ENCODE data around the gene OPHN1. TPM values are rescaled to one million over a fixed set of nuclear protein-coding genes. Genes with fewer than 3 reads are reported as not detected.
"Not testable (repeated sequence)": the region's sequence is repeated elsewhere in the genome, so short reads cannot be mapped to it uniquely, and the experiment has no call there.

OPHN1 gene
- total RNA-seq, 1 donor from 2014 or later: 6.1 TPM

DNA sequence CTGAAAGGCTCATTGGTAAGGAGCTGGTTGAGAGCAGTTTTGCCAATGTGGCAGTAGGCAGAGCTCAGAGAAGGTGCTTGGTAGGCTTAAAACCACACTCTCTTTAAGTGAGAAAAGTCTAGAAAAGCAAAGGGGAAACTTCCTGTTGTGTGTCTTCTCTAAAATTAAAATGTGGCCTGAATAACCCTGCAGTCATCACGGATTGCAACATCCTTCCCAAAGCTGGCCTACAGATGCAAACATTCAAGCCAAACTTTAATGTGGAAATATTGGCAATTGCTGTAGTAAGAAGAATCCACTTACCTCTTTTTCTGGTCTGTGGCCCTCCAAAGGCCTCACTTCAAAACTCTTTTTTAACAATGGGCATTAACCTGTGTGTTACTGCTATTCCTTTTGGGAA, 348.5 kb downstream of the OPHN1 start:
- DNase-seq (ENCODE audit: extremely low read depth, low read depth, low spot score): no peak

DNA sequence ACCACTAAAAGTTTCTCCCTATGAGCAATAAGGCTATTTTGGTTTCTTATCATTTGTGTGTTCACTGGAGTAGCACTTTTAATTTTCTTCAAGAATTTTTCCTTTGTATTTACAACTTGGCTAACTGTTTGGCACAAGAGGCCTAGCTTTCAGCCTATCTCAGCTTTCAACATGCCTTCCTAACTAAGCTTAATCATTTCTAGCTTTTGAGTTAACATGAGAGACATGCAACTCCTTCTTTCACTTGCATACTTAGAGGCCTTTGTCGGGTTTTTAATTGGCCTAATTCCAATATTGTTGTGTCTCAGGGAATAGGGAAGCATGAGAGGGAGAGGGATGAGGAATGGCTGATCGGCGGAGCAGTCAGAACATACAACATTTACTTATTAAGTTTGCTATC, 349.8 kb downstream of the OPHN1 start:
- no peak for DNase-seq (ENCODE audit: extremely low read depth, low read depth, low spot score)

DNA sequence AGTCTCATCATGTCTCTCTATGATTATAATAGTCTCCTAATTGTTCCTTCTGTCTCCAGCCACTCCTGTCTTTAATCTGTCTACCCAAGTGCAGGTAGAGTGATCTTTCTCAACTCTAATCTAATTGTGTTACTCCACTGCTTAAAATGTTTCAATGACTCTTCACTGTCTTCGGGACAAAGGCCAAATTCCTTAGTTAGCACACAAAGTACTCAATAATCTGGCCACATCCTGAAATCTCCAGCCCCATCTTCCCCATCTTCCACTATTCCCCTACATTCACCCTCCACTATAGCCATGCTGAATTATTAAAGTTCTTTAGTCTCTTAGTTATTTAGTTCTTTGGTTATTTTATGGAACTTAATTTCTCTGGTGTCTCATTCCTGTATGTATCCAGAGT, 353.3 kb downstream of the OPHN1 start:
- no peak for DNase-seq (ENCODE audit: extremely low read depth, low read depth, low spot score)

DNA sequence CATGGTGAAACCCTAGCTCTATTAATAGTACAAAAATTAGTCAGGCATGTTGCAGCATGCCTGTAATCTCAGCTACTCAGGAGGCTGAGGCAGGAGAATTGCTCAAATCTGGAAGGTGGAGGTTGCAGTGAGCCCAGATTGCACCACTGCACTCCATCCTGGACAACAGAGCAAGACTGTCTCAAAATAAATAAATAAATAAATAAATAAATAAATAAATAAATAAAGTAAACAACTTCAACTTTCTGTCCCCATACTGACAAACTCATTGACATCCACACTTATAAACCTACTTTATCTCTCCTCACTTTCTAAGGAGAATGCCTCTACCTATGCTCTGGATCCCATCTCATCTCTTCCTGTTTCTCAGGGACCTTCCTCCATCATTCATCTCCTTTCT, 354.5 kb downstream of the OPHN1 start:
- not testable (repeated sequence) for DNase-seq (ENCODE audit: extremely low read depth, low read depth, low spot score)

DNA sequence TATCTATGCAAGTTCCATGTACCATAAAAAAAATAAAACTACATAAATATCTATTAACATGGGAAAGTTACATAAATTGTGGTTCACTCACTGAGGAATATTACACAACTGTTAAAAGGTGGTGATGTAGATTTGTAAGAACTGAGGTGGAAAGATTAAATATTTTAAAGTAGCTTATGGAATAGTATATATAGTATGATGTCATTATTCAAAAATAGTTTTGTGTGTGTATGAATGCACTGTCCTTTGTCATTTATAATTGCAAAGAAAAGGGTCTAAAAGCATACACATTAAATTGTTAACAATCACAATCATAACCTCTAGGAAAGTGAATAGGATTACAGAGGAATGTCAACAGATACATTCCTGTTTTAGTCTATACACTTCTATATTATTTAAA, 355.9 kb downstream of the OPHN1 start:
- DNase-seq (ENCODE audit: extremely low read depth, low read depth, low spot score): no peak

DNA sequence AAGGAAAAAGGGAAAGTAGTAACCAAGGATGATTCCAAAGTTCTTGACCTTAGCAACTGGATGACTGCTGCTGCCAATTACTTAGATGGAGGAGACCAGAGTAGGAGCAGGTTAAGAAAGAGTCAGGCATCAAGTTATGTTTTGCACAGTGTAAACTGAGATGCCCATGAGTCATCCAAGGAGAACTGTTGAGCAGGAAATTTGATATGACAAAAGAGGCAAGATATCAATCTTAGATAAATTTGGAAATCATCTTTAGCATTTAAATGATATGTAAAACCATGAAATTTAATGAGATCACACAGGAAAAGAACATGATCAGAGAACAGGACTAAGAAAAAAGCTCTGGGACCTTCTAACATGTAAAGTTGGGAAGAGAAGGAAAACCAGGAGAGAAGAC, 361.3 kb downstream of the OPHN1 start:
- no peak for DNase-seq (ENCODE audit: extremely low read depth, low read depth, low spot score)

DNA sequence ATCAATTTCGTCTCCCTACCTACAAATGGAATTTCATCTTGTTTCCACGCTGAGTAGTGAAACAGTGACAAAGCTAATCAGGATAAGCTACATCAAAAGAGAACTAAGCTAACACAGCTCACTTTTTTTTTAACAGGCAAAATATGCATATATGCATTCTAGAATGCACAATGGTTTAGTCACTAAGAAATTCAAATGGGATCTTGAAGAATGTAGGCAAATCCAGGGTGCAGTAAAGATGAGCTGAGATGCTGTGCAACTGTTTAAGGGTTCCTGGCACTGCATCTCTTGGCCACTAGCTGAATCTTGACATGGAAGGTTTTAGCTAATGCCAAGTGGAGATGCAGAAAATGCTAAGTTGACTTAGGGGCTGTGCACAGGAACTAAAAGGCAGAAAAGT, 363.2 kb downstream of the OPHN1 start:
- DNase-seq (ENCODE audit: extremely low read depth, low read depth, low spot score): not testable (repeated sequence)

DNA sequence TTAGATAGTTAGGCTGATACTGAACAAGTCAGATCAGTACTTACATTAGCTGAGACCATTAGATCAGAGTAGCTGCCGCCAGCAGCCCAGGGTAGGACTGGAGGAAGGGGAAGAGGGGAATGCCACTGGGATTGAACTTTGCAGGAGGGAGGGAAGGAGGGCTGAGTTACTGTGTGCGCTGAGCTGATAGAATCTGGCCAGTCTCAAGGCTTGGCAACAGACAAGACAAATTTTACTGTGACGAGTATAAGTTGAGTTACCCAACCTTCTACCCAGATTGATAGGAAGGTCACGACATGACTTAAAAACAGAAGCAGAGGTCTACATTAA, 372.1 kb downstream of the OPHN1 start:
- no peak for DNase-seq (ENCODE audit: extremely low read depth, low read depth, low spot score)

DNA sequence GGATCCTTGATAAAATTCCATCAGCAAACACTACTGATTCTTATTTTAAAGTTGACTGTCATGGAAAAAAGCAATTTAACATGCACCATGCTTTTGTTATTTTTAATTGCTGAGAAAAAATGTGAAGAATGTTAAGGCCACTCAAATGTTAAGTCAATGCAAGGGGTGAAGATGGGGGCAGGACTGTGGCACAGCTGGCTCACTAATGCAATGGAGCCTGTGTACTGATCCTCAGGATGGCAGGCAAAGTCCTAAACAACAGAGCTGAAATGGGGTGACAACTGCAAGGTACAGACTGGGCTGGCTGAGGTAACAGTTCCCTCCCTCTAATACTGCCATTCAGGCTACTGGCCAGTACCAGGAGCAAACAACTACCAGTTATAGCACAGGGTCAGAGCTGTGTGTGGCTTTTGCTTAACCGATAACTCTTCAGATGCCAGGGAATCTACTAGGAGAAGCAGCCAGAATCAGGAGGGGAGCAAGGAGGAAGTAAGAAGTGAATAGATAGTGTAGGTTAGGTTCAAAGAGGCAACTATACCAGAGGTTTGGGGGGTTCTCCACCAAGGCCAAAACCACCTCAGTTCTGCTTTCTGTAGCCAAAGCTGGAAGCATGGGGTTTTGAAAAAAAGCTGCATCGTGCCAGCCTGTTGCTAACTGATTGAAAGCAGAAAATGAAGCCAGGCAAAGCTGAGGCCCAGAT, 372.6 kb downstream of the OPHN1 start:
- DNase-seq (ENCODE audit: extremely low read depth, low read depth, low spot score): no peak

DNA sequence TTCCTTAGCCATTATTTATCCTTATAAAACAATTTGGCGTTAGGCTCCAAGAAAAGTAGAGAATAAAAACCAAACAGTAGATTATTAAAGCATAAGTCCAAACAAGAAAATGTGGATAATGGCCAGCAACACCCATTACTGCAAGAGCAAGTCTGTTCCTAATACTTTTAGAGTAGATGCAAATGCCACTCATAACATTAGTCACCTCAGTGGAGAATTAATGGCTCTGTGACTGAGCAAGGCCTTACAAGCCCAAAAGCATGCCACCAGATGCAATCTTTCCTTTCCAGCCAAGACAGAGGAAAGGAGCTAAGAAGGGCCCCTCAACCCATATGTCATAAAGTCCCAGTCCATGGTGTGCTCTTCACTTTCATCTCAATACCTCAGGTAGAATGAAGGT, 373.8 kb downstream of the OPHN1 start:
- no peak for DNase-seq (ENCODE audit: extremely low read depth, low read depth, low spot score)

DNA sequence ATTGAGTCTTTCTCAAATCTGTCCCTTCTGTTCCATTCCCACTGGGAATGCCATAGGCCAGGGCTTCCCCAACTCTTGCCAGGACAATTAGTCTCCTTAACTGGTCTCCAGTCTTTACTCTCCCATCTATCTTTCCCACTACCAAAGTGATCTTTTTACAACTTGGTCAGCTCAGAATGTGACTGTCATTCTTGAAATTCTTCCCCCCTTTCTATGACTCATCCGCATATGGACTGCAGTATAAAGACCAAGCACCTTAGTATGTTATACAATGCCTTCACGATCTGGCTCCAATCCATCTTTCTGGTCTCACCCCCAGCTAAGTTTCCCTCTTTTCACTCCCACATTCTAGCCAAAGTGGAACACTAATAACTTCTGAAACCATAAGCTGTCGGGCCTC, 383.8 kb downstream of the OPHN1 start:
- DNase-seq (ENCODE audit: extremely low read depth, low read depth, low spot score): no peak

DNA sequence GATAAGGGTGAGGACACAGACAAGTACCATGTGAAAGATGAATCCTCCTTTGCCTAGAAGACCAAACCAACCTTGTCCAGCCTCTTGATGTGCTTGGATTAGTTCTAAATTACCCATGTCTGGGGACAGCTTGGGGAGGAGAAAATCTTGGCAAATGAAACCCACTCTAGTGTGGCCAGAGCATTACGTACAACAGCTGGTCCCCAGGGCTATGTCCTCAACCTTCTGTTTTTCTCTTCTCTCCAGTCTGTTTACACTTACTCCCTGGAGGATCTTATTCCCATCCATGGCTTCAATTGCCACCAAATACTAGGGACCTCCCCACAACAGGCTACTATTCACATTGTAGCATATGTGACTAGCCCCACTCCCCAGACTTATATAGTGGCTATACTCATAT, 384.5 kb downstream of the OPHN1 start:
- DNase-seq (ENCODE audit: extremely low read depth, low read depth, low spot score): no peak

DNA sequence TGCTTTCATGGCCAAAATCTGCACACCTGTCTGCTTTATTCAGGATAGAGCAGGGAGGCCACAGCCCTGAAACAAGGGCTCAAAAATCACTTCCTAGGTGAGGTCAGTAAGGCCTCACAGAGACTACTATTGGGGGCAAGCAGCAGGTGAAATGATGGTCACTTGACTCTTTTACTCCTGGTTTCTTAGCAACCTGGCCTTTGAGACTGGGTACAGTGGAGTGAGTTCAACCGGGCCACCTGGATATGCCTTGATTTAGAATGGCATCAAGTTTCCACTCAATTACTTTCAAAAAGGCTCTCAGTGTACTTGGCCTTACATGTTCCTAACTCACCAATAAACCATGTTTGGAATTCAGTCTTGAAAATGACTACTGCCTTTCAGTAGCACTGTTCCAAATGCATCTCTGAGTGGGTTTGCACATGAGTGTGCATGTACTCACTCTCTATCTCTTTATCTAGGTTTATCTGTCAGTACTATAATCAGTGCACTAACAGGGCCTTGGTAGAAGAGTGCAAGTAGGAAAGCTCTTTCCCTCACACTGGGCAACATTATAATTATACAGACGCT, 388.2 kb downstream of the OPHN1 start:
- DNase-seq (ENCODE audit: extremely low read depth, low read depth, low spot score): no peak

DNA sequence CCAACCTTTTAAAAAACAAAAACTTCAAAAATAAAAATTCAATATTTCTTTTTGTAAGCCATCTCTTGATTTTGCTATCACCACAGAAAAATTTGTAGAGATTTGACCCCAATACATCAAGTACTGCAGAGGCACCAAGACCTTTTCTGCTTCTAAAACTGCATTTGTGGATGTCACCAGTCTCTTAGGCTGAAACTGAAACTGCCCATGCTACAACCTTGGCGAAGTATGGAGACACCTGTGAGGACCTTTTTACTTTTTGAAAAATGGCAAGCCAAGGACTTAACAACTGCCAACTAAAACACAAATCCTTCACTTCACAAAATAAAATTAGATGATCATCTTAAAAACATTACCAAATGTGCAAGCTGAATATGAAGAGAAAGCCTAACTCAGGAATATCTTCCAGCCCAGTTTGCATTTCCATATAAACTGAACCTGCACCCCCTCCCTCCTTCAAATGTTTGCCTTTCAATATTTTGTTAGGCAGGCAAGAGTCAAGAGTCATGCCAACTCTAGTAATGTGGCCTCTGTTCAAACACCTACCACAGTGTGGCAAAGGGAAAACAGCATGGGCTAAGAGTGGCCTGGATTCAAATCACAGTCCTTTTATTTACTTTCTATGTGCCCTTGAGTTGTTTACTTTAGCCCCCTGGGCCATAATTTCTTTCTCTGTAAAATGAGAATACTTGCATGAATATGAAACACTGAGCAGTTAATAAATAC, 389.4 kb downstream of the OPHN1 start:
- DNase-seq (ENCODE audit: extremely low read depth, low read depth, low spot score): no peak

DNA sequence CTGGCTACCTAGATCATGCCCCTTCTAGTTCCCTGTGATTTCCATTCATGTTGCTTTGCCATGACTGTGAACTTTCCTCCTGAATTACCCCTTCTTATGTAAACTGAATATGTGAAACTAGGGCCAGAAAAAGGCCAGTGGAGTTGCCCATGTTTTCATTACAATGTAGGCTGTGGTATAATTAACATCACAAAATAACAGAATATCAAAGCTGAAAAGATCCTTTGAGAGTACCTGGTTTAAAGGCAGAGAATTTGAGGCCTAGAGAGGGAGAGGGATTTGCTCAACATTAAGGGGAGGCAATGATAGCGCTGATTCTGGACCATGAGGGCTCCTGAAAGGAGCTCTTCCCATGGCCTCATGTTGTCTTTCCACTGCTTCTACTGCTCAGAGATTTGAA, 392.2 kb downstream of the OPHN1 start:
- DNase-seq (ENCODE audit: extremely low read depth, low read depth, low spot score): no peak

DNA sequence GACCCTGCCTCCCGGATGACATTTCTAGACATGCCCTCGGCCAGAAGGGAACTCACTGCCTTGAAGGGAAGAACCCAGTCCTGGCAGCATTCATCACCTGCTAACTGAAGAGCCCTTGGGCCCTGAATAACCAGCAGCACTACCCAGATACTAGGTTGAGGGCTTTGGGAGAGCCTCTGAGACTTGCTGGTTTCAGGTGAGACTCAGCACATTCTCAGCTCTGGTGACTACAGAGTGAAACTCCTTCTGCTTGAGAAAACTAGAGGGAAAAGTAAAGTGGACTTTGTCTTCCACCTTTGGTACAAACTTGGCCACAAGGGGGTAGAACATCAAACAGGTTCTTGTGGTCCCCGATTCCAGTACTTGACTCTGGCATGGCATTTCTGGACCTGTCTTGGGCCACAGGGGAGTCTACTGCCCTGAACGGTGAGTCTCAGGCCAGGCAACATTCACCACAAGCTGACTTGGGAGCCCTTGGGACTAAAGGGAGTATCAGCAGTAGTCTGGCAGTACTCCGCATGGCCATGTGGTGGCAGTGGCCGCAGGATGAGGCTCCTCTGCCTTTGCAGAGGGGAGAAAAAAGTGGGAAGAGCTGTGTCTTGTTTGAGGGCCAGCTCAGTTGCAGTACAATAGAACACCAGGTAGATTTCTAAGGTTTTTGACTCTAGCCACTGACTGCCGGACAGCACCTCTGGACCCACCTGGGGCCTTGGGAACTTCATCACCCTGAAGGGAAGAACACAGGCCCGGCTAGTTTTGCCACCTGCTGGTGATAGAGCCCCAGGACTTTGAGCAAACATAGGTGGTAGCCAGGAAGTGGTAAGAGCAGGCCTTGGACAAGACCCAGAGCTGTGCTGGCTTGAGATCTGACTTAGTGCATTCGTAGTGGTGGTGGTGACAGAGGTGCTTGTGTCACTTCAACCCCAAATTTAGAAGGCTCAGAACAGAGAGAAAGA, 414.8 kb downstream of the OPHN1 start:
- no peak for DNase-seq (ENCODE audit: extremely low read depth, low read depth, low spot score)

DNA sequence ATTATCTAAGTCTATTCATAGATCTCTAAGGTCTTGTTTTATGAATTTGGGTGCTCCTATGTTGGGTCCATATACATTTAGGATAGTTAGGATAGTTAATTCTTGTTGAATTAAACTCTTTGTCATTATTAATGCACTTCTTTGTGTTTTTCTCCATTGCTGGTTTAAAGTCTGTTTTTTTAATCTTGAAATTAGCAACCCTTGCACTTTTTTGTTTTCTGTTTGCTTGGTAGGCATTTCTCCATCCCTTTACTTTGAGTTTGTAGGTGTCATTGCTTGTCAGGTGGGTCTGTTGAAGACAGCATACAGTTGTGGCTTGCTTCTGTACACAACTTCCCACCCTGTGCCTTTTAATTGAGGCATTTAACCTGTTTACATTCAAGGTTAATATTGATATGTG, 434.8 kb downstream of the OPHN1 start:
- no peak for DNase-seq (ENCODE audit: extremely low read depth, low read depth, low spot score)
